HEK293 (cell line): ENCODE measurements around the gene SHOC2.

Experiments used
- CTCF ChIA-PET: fragments of 350-600 bp; formaldehyde crosslinking; extraction: SDS; loops from one replicate; lab custom pipeline; 2021; ENCODE audit warnings: antibody characterized with exemption; lab: Yijun Ruan, JAX
- POLR2A ChIA-PET: fragments of 300-600 bp; formaldehyde crosslinking; extraction: SDS; loops from one replicate; lab custom pipeline; 2020; ENCODE audit warnings: antibody characterized with exemption, inconsistent platforms; lab: Yijun Ruan, JAX
- H3K27ac ChIP-seq: fragments of 200-500 bp; sonication (Bioruptor generic); 2 replicates; pipeline ENCODE4 v1.5.1; 2014; ENCODE audit warnings: low read depth, low read length, control low read depth, inconsistent platforms; ENCODE audit errors: extremely low read depth
- H3K36me3 ChIP-seq, 2 experiments: fragments of 200-500 bp in 1 of 2; sonication (Bioruptor generic) in 1 of 2; 1 replicate in 1 of 2; 2 replicates in 1 of 2; pipeline ENCODE4 v1.5.1; 2014 to 2017; ENCODE audit warnings: inconsistent platforms in 2 of 2, low read length in 2 of 2; ENCODE audit not compliant: control insufficient read depth in 2 of 2, insufficient read depth in 1 of 2
- H3K4me1 ChIP-seq: fragments of 200-500 bp; sonication (Bioruptor generic); 2 replicates; pipeline ENCODE4 v1.5.1; 2014; ENCODE audit warnings: mild to moderate bottlenecking, low read length, inconsistent platforms; ENCODE audit not compliant: control insufficient read depth, insufficient read depth
- H3K4me3 ChIP-seq: 2 replicates; pipeline ENCODE4 v1.5.1; 2011; ENCODE audit warnings: low read depth, mild to moderate bottlenecking, control low read depth, low read length, moderate library complexity
- H3K9me3 ChIP-seq: fragments of 200-500 bp; sonication (Bioruptor generic); 2 replicates; pipeline ENCODE4 v1.5.1; 2014; ENCODE audit warnings: low read depth, low read length, inconsistent platforms; ENCODE audit not compliant: control insufficient read depth, insufficient read depth
- BCL11B ChIP-seq: fragments of 450-650 bp; formaldehyde crosslinking; IDR thresholded peaks from 2 replicates; pipeline ENCODE4 v1.5.1; 2016; ENCODE audit warnings: low read depth, missing biosample characterization, missing genetic modification characterization
- GLIS1 ChIP-seq: fragments of 450-650 bp; formaldehyde crosslinking; IDR thresholded peaks from 2 replicates; pipeline ENCODE4 v1.5.1; 2016; ENCODE audit warnings: missing biosample characterization, missing genetic modification characterization
- HOXC10 ChIP-seq: sonication (generic); formaldehyde crosslinking; IDR thresholded peaks from 2 replicates; pipeline ENCODE4 v1.8.1; 2023; ENCODE audit warnings: mild to moderate bottlenecking, missing genetic modification reagents
- REPIN1 ChIP-seq: fragments of 450-650 bp; formaldehyde crosslinking; IDR thresholded peaks from 2 replicates; pipeline ENCODE4 v1.5.1; 2017; ENCODE audit warnings: missing biosample characterization, missing genetic modification characterization, low read depth
- SCRT2 ChIP-seq: fragments of 450-650 bp; formaldehyde crosslinking; IDR thresholded peaks from 2 replicates; pipeline ENCODE4 v1.5.1; 2016; ENCODE audit warnings: missing biosample characterization, missing genetic modification characterization
- YY2 ChIP-seq: fragments of 450-650 bp; formaldehyde crosslinking; IDR thresholded peaks from 2 replicates; pipeline ENCODE4 v1.5.1; 2016; ENCODE audit warnings: missing biosample characterization, missing genetic modification characterization
- ZEB2 ChIP-seq: fragments of 450-650 bp; formaldehyde crosslinking; IDR thresholded peaks from 2 replicates; pipeline ENCODE4 v1.5.1; 2016; ENCODE audit warnings: missing biosample characterization, missing genetic modification characterization
- ZNF114 ChIP-seq: fragments of 450-650 bp; formaldehyde crosslinking; IDR thresholded peaks from 2 replicates; pipeline ENCODE4 v1.5.0; 2017; ENCODE audit warnings: missing biosample characterization, missing genetic modification characterization
- ZNF155 ChIP-seq: fragments of 450-650 bp; formaldehyde crosslinking; IDR thresholded peaks from 2 replicates; pipeline ENCODE4 v1.5.1; 2016; ENCODE audit warnings: missing biosample characterization, missing genetic modification characterization
- ZNF292 ChIP-seq: fragments of 450-650 bp; formaldehyde crosslinking; IDR thresholded peaks from 2 replicates; pipeline ENCODE4 v1.5.1; 2016; ENCODE audit warnings: low read depth, missing biosample characterization, missing genetic modification characterization, borderline replicate concordance
- ZNF302 ChIP-seq: fragments of 450-650 bp; formaldehyde crosslinking; IDR thresholded peaks from 2 replicates; pipeline ENCODE4 v1.5.1; 2016; ENCODE audit warnings: missing biosample characterization, missing genetic modification characterization, low read depth
- ZNF350 ChIP-seq: fragments of 450-650 bp; formaldehyde crosslinking; IDR thresholded peaks from 2 replicates; pipeline ENCODE4 v1.5.0; 2017; ENCODE audit warnings: missing biosample characterization, mild to moderate bottlenecking, missing genetic modification characterization
- ZNF416 ChIP-seq: fragments of 450-650 bp; formaldehyde crosslinking; IDR thresholded peaks from 2 replicates; pipeline ENCODE4 v1.5.1; 2016; ENCODE audit warnings: missing biosample characterization, missing genetic modification characterization
- ZNF423 ChIP-seq: fragments of 450-650 bp; formaldehyde crosslinking; IDR thresholded peaks from 2 replicates; pipeline ENCODE4 v1.5.1; 2016; ENCODE audit warnings: missing biosample characterization, missing genetic modification characterization
- ZNF600 ChIP-seq: fragments of 450-650 bp; formaldehyde crosslinking; IDR thresholded peaks from 2 replicates; pipeline ENCODE4 v1.5.1; 2016; ENCODE audit warnings: missing biosample characterization, missing genetic modification characterization
- ZNF624 ChIP-seq: fragments of 450-650 bp; formaldehyde crosslinking; IDR thresholded peaks from 2 replicates; pipeline ENCODE4 v1.5.1; 2017; ENCODE audit warnings: missing biosample characterization, missing genetic modification characterization
- ZNF626 ChIP-seq: fragments of 450-650 bp; sonication (Bioruptor Pico); formaldehyde crosslinking; IDR thresholded peaks from 2 replicates; pipeline ENCODE4 v1.5.1; 2018; ENCODE audit warnings: missing biosample characterization, missing genetic modification characterization, inconsistent platforms
- ZNF76 ChIP-seq: fragments of 450-650 bp; formaldehyde crosslinking; IDR thresholded peaks from 2 replicates; pipeline ENCODE4; 2016; ENCODE audit warnings: low read depth, missing biosample characterization, missing genetic modification characterization, borderline replicate concordance
- ZNF785 ChIP-seq: fragments of 450-650 bp; formaldehyde crosslinking; IDR thresholded peaks from 2 replicates; pipeline ENCODE4 v1.5.1; 2016; ENCODE audit warnings: missing biosample characterization, missing genetic modification characterization
- ZSCAN23 ChIP-seq: fragments of 450-650 bp; formaldehyde crosslinking; IDR thresholded peaks from 2 replicates; pipeline ENCODE4 v1.5.1; 2016; ENCODE audit warnings: missing biosample characterization, missing genetic modification characterization
- ZXDB ChIP-seq: fragments of 450-650 bp; formaldehyde crosslinking; IDR thresholded peaks from 2 replicates; pipeline ENCODE4 v1.5.1; 2016; ENCODE audit warnings: missing biosample characterization, missing genetic modification characterization
- TF ChIP-seq, protein P1 (sequence below): IDR thresholded peaks from 2 replicates; pipeline ENCODE4 v1.6.1; 2011; ENCODE audit warnings: mild to moderate bottlenecking, low read depth, low read length, borderline replicate concordance
- TF ChIP-seq, protein P2 (sequence below): fragments of 450-650 bp; formaldehyde crosslinking; IDR thresholded peaks from 2 replicates; pipeline ENCODE4 v1.5.1; 2016; ENCODE audit warnings: missing biosample characterization, missing genetic modification characterization
- TF ChIP-seq, protein P3 (sequence below): fragments of 450-650 bp; formaldehyde crosslinking; IDR thresholded peaks from 2 replicates; pipeline ENCODE4 v1.5.1; 2016; ENCODE audit warnings: missing biosample characterization, missing genetic modification characterization
- TF ChIP-seq, protein P4 (sequence below): fragments of 450-650 bp; formaldehyde crosslinking; IDR thresholded peaks from 2 replicates; pipeline ENCODE4 v1.5.1; 2016; ENCODE audit warnings: missing biosample characterization, missing genetic modification characterization, low read depth
- TF ChIP-seq, protein P5 (sequence below): fragments of 450-650 bp; formaldehyde crosslinking; IDR thresholded peaks from 2 replicates; pipeline ENCODE4 v1.5.1; 2016; ENCODE audit warnings: missing biosample characterization, missing genetic modification characterization

SHOC2 gene

DNA sequence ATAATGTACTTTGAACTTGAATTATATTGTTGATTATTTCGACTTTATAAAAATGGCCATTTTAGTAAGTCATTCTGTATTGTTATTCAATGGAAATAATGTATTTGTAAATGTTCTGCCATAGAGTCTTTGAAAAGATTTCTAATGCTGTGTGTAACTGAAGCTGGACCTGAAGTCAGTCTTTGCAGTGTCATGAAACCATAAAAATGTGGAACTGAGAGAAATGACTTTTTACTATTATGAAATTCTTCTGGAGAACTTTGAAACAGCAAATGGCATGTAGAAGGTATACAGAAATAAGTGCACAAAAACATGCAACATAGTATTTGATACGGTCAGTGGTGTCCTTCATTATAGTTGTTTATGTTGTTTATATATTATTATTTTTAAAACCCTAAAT is 97.7 kb downstream of the SHOC2 start:
- H3K27ac ChIP-seq: no peak overlapping the region
- POLR2A ChIA-PET: no interaction called here
- TF ChIP-seq YY2 (tag by site-specific recombination) (no peak), ZNF350 (tag by site-specific recombination) (no peak), BCL11B (no peak), GLIS1 (no peak), ZNF114 (tag by site-specific recombination) (no peak), ZSCAN23 (tag by site-specific recombination) (no peak), ZEB2 (tag by site-specific recombination) (no peak), ZNF416 (tag by site-specific recombination) (no peak)
- TF ChIP-seq, protein P1, sequence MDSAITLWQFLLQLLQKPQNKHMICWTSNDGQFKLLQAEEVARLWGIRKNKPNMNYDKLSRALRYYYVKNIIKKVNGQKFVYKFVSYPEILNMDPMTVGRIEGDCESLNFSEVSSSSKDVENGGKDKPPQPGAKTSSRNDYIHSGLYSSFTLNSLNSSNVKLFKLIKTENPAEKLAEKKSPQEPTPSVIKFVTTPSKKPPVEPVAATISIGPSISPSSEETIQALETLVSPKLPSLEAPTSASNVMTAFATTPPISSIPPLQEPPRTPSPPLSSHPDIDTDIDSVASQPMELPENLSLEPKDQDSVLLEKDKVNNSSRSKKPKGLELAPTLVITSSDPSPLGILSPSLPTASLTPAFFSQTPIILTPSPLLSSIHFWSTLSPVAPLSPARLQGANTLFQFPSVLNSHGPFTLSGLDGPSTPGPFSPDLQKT: no peak
- TF ChIP-seq, protein P2, sequence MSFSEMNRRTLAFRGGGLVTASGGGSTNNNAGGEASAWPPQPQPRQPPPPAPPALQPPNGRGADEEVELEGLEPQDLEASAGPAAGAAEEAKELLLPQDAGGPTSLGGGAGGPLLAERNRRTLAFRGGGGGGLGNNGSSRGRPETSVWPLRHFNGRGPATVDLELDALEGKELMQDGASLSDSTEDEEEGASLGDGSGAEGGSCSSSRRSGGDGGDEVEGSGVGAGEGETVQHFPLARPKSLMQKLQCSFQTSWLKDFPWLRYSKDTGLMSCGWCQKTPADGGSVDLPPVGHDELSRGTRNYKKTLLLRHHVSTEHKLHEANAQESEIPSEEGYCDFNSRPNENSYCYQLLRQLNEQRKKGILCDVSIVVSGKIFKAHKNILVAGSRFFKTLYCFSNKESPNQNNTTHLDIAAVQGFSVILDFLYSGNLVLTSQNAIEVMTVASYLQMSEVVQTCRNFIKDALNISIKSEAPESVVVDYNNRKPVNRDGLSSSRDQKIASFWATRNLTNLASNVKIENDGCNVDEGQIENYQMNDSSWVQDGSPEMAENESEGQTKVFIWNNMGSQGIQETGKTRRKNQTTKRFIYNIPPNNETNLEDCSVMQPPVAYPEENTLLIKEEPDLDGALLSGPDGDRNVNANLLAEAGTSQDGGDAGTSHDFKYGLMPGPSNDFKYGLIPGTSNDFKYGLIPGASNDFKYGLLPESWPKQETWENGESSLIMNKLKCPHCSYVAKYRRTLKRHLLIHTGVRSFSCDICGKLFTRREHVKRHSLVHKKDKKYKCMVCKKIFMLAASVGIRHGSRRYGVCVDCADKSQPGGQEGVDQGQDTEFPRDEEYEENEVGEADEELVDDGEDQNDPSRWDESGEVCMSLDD: no peak
- CTCF ChIA-PET: no interaction called here
- H3K4me3 ChIP-seq: no peak overlapping the region
- no peaks in the 10 kb centered on the region for H3K9me3 ChIP-seq
- no peaks in the 10 kb centered on the region for H3K4me1 ChIP-seq
- H3K36me3 ChIP-seq: peaks cover 0 to under 1% of the 10 kb centered on the region in 2 experiments; a peak in 2 of 3 replicates

DNA sequence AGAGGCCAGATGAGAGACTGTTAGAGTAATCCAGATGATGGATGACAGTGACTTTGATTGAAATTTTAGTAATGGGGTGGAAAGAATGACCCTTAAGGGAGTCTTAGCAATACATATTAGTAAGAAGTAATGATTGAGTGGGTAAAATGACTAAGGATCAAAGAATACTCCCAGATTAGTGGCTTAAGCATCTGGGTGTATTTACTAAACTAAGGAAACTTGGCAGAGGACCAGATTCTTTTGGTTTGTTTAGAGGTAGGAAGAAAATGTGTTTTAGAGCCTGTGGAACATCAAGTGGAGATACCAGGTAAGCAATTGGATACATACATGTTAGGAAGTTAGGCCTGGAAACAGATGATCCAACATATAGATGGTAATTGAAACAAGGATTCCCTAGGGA is 98.6 kb downstream of the SHOC2 start:
- POLR2A ChIA-PET: no interaction called here

More for the DNA sequence above, 98.6 kb downstream of the SHOC2 start:
- Histone ChIP-seq H3K4me1 (no peaks in the 10 kb centered on the region), H3K27ac (no peak overlapping the region), H3K9me3 (no peaks in the 10 kb centered on the region), H3K4me3 (no peak overlapping the region), H3K36me3 (no peaks in the 10 kb centered on the region; a peak in 2 of 3 replicates)
- CTCF ChIA-PET: interaction anchor here (1.7 kb wide), 1 partner anchor 13 kb away, joined by 6 read pairs; no protein-coding TSS in a partner anchor
- TF ChIP-seq HOXC10 (CRISPR knock-in tag) (no peak), ZNF785 (tag by site-specific recombination) (no peak), ZNF624 (tag by site-specific recombination) (no peak), ZXDB (tag by site-specific recombination) (no peak), REPIN1 (tag by site-specific recombination) (no peak), ZNF292 (tag by site-specific recombination) (no peak), ZNF302 (tag by site-specific recombination) (no peak), ZNF155 (tag by site-specific recombination) (no peak), SCRT2 (tag by site-specific recombination) (no peak), ZNF76 (tag by site-specific recombination) (no peak), ZNF626 (tag by site-specific recombination) (no peak), ZNF600 (no peak), ZNF423 (no peak)
- TF ChIP-seq, protein P3, sequence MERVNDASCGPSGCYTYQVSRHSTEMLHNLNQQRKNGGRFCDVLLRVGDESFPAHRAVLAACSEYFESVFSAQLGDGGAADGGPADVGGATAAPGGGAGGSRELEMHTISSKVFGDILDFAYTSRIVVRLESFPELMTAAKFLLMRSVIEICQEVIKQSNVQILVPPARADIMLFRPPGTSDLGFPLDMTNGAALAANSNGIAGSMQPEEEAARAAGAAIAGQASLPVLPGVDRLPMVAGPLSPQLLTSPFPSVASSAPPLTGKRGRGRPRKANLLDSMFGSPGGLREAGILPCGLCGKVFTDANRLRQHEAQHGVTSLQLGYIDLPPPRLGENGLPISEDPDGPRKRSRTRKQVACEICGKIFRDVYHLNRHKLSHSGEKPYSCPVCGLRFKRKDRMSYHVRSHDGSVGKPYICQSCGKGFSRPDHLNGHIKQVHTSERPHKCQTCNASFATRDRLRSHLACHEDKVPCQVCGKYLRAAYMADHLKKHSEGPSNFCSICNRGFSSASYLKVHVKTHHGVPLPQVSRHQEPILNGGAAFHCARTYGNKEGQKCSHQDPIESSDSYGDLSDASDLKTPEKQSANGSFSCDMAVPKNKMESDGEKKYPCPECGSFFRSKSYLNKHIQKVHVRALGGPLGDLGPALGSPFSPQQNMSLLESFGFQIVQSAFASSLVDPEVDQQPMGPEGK (tag by site-specific recombination): no peak
- TF ChIP-seq, protein P4, sequence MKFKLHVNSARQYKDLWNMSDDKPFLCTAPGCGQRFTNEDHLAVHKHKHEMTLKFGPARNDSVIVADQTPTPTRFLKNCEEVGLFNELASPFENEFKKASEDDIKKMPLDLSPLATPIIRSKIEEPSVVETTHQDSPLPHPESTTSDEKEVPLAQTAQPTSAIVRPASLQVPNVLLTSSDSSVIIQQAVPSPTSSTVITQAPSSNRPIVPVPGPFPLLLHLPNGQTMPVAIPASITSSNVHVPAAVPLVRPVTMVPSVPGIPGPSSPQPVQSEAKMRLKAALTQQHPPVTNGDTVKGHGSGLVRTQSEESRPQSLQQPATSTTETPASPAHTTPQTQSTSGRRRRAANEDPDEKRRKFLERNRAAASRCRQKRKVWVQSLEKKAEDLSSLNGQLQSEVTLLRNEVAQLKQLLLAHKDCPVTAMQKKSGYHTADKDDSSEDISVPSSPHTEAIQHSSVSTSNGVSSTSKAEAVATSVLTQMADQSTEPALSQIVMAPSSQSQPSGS: no peak
- TF ChIP-seq, protein P5, sequence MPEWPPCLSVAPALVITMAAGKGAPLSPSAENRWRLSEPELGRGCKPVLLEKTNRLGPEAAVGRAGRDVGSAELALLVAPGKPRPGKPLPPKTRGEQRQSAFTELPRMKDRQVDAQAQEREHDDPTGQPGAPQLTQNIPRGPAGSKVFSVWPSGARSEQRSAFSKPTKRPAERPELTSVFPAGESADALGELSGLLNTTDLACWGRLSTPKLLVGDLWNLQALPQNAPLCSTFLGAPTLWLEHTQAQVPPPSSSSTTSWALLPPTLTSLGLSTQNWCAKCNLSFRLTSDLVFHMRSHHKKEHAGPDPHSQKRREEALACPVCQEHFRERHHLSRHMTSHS: no peak
